Erythroblast (primary cell): ENCODE results near the gene SPON1.

Experiments
- GATA1 ChIP-seq: IDR thresholded peaks from 2 replicates; pipeline ENCODE4 v1.6.1; 2011; ENCODE audit warnings: low read depth, mild to moderate bottlenecking, control low read depth, low read length, moderate library complexity
- POLR2A ChIP-seq: IDR thresholded peaks from 2 replicates; pipeline ENCODE4 v1.6.1; 2011; ENCODE audit warnings: mild to moderate bottlenecking, low read length

- no peak for TF ChIP-seq POLR2A
- no peak for TF ChIP-seq GATA1
These were observed 102.6 kb downstream of the SPON1 start for GRCh38 chr11:14065141-14065540.
